Left lobe of liver (tissue), 2 donors: ENCODE results near the gene RAB3IL1. TPM values are rescaled to one million over a fixed set of nuclear protein-coding genes. Genes with fewer than 3 reads are reported as not detected.
"Not testable (repeated sequence)": the region's sequence is repeated elsewhere in the genome, so short reads cannot be mapped to it uniquely, and the experiment has no call there.

Experiments
- ATAC-seq: fragments of 200-7000 bp; cut with Tn5 transposase; one replicate; pipeline ENCODE4 v1.9.1; 2020; ENCODE audit warnings: mild to moderate bottlenecking, moderate library complexity
- DNase-seq: peaks from one replicate; pipeline ENCODE4 v3.0.0-alpha.2; 2020; ENCODE audit warnings: low spot score
- total RNA-seq: library from RNA; stranded (reverse); gene quantifications from one replicate; pipeline ENCODE4 v1.2.1, GENCODE V29; 2021
- donor health status: DM: no; HTN: no; CAD: no; lungs with moderate emphysema.
- donor health status: DM: no; HTN: yes; CAD: no.

RAB3IL1 gene
- total RNA-seq, 1 donor from 2014 or later: 4.0 TPM

- DNase-seq (no peak), ATAC-seq (no peak)
Measured at GRCh38 chr11:61888590-61888989, 28.8 kb downstream of the RAB3IL1 start.

GRCh38 chr11:61887839-61888494, 29.4 kb downstream of the RAB3IL1 start:
- ATAC-seq: no peak
- no peak for DNase-seq

- ATAC-seq (no peak), DNase-seq (no peak)
Measured at GRCh38 chr11:61886643-61887042, 30.7 kb downstream of the RAB3IL1 start.

GRCh38 chr11:61885784-61886580, 31.4 kb downstream of the RAB3IL1 start:
- no peak for ATAC-seq
- no peak for DNase-seq

GRCh38 chr11:61885166-61885778, 32.1 kb downstream of the RAB3IL1 start:
- DNase-seq (no peak), ATAC-seq (no peak)

- ATAC-seq (no peak), DNase-seq (no peak)
Measured at GRCh38 chr11:61883947-61884346, 33.4 kb downstream of the RAB3IL1 start.

GRCh38 chr11:61883327-61883726, 34.0 kb downstream of the RAB3IL1 start:
- ATAC-seq: no peak
- DNase-seq: no peak

- ATAC-seq: no peak
- no peak for DNase-seq
Measured at GRCh38 chr11:61882879-61883278, 34.5 kb downstream of the RAB3IL1 start.

- DNase-seq, ATAC-seq: not testable (repeated sequence)
Measured at GRCh38 chr11:61882267-61882666, 35.1 kb downstream of the RAB3IL1 start.

GRCh38 chr11:61881397-61881796, 36.0 kb downstream of the RAB3IL1 start:
- DNase-seq (no peak), ATAC-seq (no peak)

GRCh38 chr11:61880454-61880853, 36.9 kb downstream of the RAB3IL1 start:
- no peak for ATAC-seq

GRCh38 chr11:61880031-61880430, 37.3 kb downstream of the RAB3IL1 start:
- no peak for ATAC-seq

More at GRCh38 chr11:61880454-61880853, 36.9 kb downstream of the RAB3IL1 start:
- DNase-seq: no peak

GRCh38 chr11:61879152-61879551, 38.2 kb downstream of the RAB3IL1 start:
- no peak for DNase-seq

More at GRCh38 chr11:61880031-61880430, 37.3 kb downstream of the RAB3IL1 start:
- no peak for DNase-seq

GRCh38 chr11:61875698-61876097, 41.7 kb downstream of the RAB3IL1 start:
- DNase-seq: no peak

More at GRCh38 chr11:61879152-61879551, 38.2 kb downstream of the RAB3IL1 start:
- ATAC-seq: no peak

GRCh38 chr11:61874853-61875252, 42.5 kb downstream of the RAB3IL1 start:
- DNase-seq (no peak), ATAC-seq (no peak)

More at GRCh38 chr11:61875698-61876097, 41.7 kb downstream of the RAB3IL1 start:
- no peak for ATAC-seq

GRCh38 chr11:61874377-61874809, 43.0 kb downstream of the RAB3IL1 start:
- ATAC-seq: no peak
- no peak for DNase-seq

GRCh38 chr11:61873588-61874376, 43.6 kb downstream of the RAB3IL1 start:
- no peak for ATAC-seq
- DNase-seq: no peak

- DNase-seq: no peak
- ATAC-seq: no peak
Measured at GRCh38 chr11:61872935-61873565, 44.3 kb downstream of the RAB3IL1 start.

GRCh38 chr11:61871158-61871597, 46.2 kb downstream of the RAB3IL1 start:
- peak; percentile 87 for ATAC-seq
- DNase-seq: no peak

GRCh38 chr11:61870541-61871031, 46.8 kb downstream of the RAB3IL1 start:
- ATAC-seq (no peak), DNase-seq (no peak)
